GM12878 (cell line): Measurements from ENCODE around the gene CACNB3. TPM values are rescaled to one million over a fixed set of nuclear protein-coding genes. Genes with fewer than 3 reads are reported as not detected.

ENCODE experiments used
- ATAC-seq: fragments of 200-7000 bp; cut with Tn5 transposase; 3 replicates; pipeline ENCODE4 v1.9.1; 2020; ENCODE audit warnings: mild to moderate bottlenecking, moderate library complexity
- BruUV-seq: library from RNA; stranded (reverse); fragments of 400-500 nt; replicated peaks from 2 replicates; lab custom pipeline; 2021; lab: Mats Ljungman, UMichigan
- CTCF ChIA-PET: fragments of 300-600 bp; sonication (Branson Sonifier 250); formaldehyde crosslinking; extraction: SDS; loops from one replicate; lab custom pipeline; 2021; ENCODE audit warnings: inconsistent platforms; lab: Yijun Ruan, JAX
- POLR2A ChIA-PET: fragments of 350-600 bp; formaldehyde crosslinking; extraction: SDS; loops from one replicate; lab custom pipeline; 2021; ENCODE audit warnings: inconsistent platforms; lab: Charles Lee
- RAD21 ChIA-PET: fragments of 300-600 bp; sonication (Branson Sonifier 250); formaldehyde crosslinking; loops from one replicate; lab custom pipeline; 2023; ENCODE audit warnings: antibody characterized with exemption; ENCODE audit not compliant: unreplicated experiment; lab: Charles Lee
- SMC1A ChIA-PET: fragments of 300-600 bp; sonication (Branson Sonifier 250); formaldehyde crosslinking; loops from one replicate; lab custom pipeline; 2023; ENCODE audit not compliant: unreplicated experiment, uncharacterized antibody; lab: Charles Lee
- DNase-seq: peaks from one replicate; pipeline ENCODE4 v3.0.0-alpha.2; 2011; ENCODE audit warnings: low read depth, low spot score
- FAIRE-seq: peaks from 3 replicates; lab custom pipeline; 2011; peaks lifted over from hg19 to GRCh38; lab: Jason Lieb, UNC
- H2AFZ ChIP-seq: 2 replicates; pipeline ENCODE4 v1.6.0; 2011; ENCODE audit warnings: low read depth, low read length, control low read depth; ENCODE audit not compliant: control insufficient read depth
- H3K27ac ChIP-seq: 2 replicates; pipeline ENCODE4 v1.5.1; 2011; ENCODE audit warnings: control low read depth; ENCODE audit not compliant: control insufficient read depth, insufficient read depth
- H3K27me3 ChIP-seq, 2 experiments: replicated peaks in 1 of 2; 2 replicates each; pipeline versions ENCODE4 v1.6.0 to v1.6.1; 2011; ENCODE audit warnings: low read length in 1 of 2; ENCODE audit not compliant: control insufficient read depth in 2 of 2, insufficient read depth in 2 of 2
- H3K36me3 ChIP-seq, 2 experiments: 2 replicates each; pipeline ENCODE4 v1.5.1; 2011; ENCODE audit warnings: low read length in 1 of 2; ENCODE audit not compliant: control insufficient read depth in 2 of 2, insufficient read depth in 2 of 2
- H3K4me1 ChIP-seq: 2 replicates; pipeline ENCODE4 v1.6.1; 2011; ENCODE audit warnings: mild to moderate bottlenecking, low read length, moderate library complexity, mixed read lengths; ENCODE audit not compliant: control insufficient read depth, insufficient read depth
- H3K4me2 ChIP-seq: 2 replicates; pipeline ENCODE4 v1.6.0; 2011; ENCODE audit warnings: control low read depth; ENCODE audit not compliant: control insufficient read depth, insufficient read depth
- H3K4me3 ChIP-seq: fragments of 200-600 bp; sonication (generic); 2 replicates; pipeline ENCODE4 v1.5.1; 2016
- H3K79me2 ChIP-seq: 2 replicates; pipeline ENCODE4 v1.6.0; 2011; ENCODE audit warnings: low read length; ENCODE audit not compliant: control insufficient read depth, insufficient read depth
- H3K9ac ChIP-seq: 2 replicates; pipeline ENCODE4 v1.8.0; 2011; ENCODE audit warnings: low read length, control low read depth, mixed read lengths; ENCODE audit not compliant: control insufficient read depth, insufficient read depth
- H3K9me3 ChIP-seq: replicated peaks from 3 replicates; pipeline ENCODE4 v1.5.1; 2011; ENCODE audit warnings: mild to moderate bottlenecking, low read length; ENCODE audit not compliant: control insufficient read depth, insufficient read depth
- H4K20me1 ChIP-seq: 2 replicates; pipeline ENCODE4 v1.6.0; 2011; ENCODE audit not compliant: control insufficient read depth, insufficient read depth
- CHD4 ChIP-seq: fragments of 200-600 bp; sonication (generic); IDR thresholded peaks from 2 replicates; pipeline ENCODE4 v1.6.1; 2016; ENCODE audit warnings: mild to moderate bottlenecking
- EGR1 ChIP-seq, 2 experiments: IDR thresholded peaks; 1 replicate in 1 of 2; 2 replicates in 1 of 2; pipeline ENCODE4 v1.6.1; 2011 to 2012; ENCODE audit warnings: low read depth in 2 of 2, low read length in 2 of 2, borderline replicate concordance in 1 of 2, mild to moderate bottlenecking in 1 of 2, moderate library complexity in 1 of 2
- MEF2B ChIP-seq: fragments of 450-650 bp; IDR thresholded peaks from 2 replicates; pipeline ENCODE4 v1.6.1; 2018; ENCODE audit warnings: mild to moderate bottlenecking, moderate library complexity; ENCODE audit not compliant: partially characterized antibody, poor library complexity, severe bottlenecking
- NBN ChIP-seq: fragments of 450-650 bp; IDR thresholded peaks from 2 replicates; pipeline ENCODE4 v1.6.1; 2016
- POLR2A ChIP-seq: IDR thresholded peaks from 2 replicates; pipeline ENCODE4 v1.6.1; 2011; ENCODE audit warnings: low read depth, mild to moderate bottlenecking, low read length
- SMARCA5 ChIP-seq: fragments of 450-650 bp; IDR thresholded peaks from 2 replicates; pipeline ENCODE4 v1.6.1; 2017; ENCODE audit warnings: mild to moderate bottlenecking
- SUZ12 ChIP-seq: fragments of 200-600 bp; sonication (generic); IDR thresholded peaks from one replicate; pipeline ENCODE4 v1.6.1; 2018; ENCODE audit warnings: antibody characterized with exemption, mild to moderate bottlenecking; ENCODE audit not compliant: unreplicated experiment
- TARDBP ChIP-seq: IDR thresholded peaks from 2 replicates; pipeline ENCODE4 v1.6.1; 2016; ENCODE audit warnings: borderline replicate concordance
- YY1 ChIP-seq: IDR thresholded peaks from 2 replicates; pipeline ENCODE4 v1.6.1; 2011; ENCODE audit warnings: low read depth, mild to moderate bottlenecking, low read length
- WGBS: methylation state at CpG from one replicate; pipeline ENCODE4 v1.1.6; 2016; ENCODE audit warnings: low lambda C conversion rate; ENCODE audit not compliant: insufficient replicate concordance, insufficient coverage; ENCODE audit errors: missing lambda C conversion rate; 5-methylcytosine and 5-hydroxymethylcytosine counted together
- in situ Hi-C: fragments of 300-500 bp; cut with MboI; formaldehyde crosslinking; loops from 9 replicates; pipeline ENCODE4 v1.14.3; 2018; ENCODE audit warnings: mixed read lengths
- intact Hi-C: fragments of 100-400 bp; cut with micrococcal nuclease; formaldehyde crosslinking; loops from one replicate; pipeline ENCODE4 v1.14.2; 2022; ENCODE audit not compliant: unreplicated experiment
- polyA plus RNA-seq, 11 experiments: library from polyadenylated mRNA; depleted of rRNA in 4 of 11; unstranded in 6 of 11; stranded (reverse) in 5 of 11; fragments of >200 nt; fragmentation: Nextera tagmentation in 4 of 11; fragmentation: Illumina TruSeq in 1 of 11; extraction: Ambion mirVana in 4 of 11; extraction: Trizol in 1 of 11; gene quantifications; 1 replicate in 1 of 11; 2 replicates in 10 of 11; pipeline versions ENCODE4 v1.2.1 to v1.2.3, GENCODE V29; 2011 to 2016; ENCODE audit warnings: inconsistent platforms in 2 of 11, missing spikeins in 2 of 11, low read depth in 1 of 11
- total RNA-seq, 4 experiments: library from RNA; depleted of rRNA in 3 of 4; stranded (reverse); fragments of >200 nt in 3 of 4; fragmentation: Illumina TruSeq in 1 of 4; extraction: Trizol in 1 of 4; gene quantifications; 2 replicates each; pipeline versions ENCODE4 v1.2.1 to v1.2.3, GENCODE V29; 2013 to 2021
- TF ChIP-seq, protein P1 (sequence below): fragments of 450-650 bp; IDR thresholded peaks from 2 replicates; pipeline ENCODE4 v1.6.1; 2017; ENCODE audit warnings: mild to moderate bottlenecking, moderate library complexity
- TF ChIP-seq, protein P2 (sequence below): fragments of 450-650 bp; IDR thresholded peaks from 2 replicates; pipeline ENCODE4 v1.6.1; 2018; ENCODE audit warnings: mild to moderate bottlenecking, low read depth, moderate library complexity; ENCODE audit not compliant: partially characterized antibody
- TF ChIP-seq, protein P3 (sequence below): fragments of 450-650 bp; IDR thresholded peaks from 2 replicates; pipeline ENCODE4 v1.6.1; 2017; ENCODE audit warnings: antibody characterized with exemption, mild to moderate bottlenecking, moderate library complexity

Gene CACNB3
- total and polyA plus RNA-seq, 10 of the 15 experiments (the other 5 are each of a cell fraction or from before 2014, with no cell fraction given) = 0.78 to 5.0 (median 1.7) TPM

DNA sequence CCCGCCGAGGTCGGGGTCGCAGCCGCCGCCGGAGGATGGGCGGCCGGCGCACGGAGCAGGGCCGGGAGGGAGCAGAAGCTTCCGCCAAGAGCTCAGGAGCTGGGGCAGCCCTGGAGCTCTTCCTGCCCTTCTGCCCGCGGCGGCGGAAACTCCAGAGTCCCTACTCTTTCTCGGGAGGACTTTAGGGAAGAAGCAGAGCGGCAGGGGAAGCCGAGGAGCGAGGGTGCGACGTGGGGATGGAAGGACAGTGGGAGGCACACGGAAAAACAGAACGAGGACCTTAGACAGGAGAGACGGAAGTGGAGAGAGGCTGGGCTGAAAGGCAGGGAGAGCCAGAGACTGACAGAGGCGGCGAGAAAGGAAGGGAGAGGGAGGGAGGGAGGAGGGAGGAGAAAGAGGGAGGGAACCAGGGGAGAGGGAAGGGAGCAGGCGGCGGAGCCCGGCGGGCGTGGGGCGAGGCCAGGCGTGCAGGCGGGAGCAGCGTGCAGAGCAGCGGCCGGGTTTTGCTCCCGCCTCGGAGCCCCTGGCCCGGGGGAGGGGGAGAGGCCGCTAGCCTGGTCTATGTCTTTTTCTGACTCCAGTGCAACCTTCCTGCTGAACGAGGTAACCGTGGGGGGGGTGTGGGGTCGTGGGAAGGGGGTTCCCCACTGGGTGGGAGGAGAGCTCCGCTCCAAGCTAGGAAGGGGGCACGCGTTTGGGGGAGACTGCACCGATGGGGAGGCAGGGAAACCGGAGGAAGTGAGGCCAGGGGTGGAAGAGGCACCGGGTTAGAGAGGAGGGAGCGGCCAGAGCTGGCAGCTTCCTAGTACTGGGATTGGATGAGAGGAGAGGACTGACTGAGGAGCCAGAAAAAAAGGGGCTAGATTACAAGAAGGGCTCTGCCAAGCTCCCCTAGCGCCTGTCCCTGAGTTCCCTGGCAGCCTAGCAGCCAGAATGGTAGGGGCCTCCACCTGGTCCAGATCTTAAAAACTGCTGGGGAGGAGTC, 2.9 kb upstream of the CACNB3 start:
- no TSS peak for BruUV-seq
- ChIA-PET RAD21 (interaction anchor here (0.5 to 2.3 kb wide), 6 partner anchors 16 to 282 kb away, joined by 3 to 13 read pairs (median 4); partner anchors contain the start of gene DDX23), SMC1A (interaction anchor here (0.7 to 1.6 kb wide), 9 partner anchors 20 to 190 kb away, joined by 3 to 5 read pairs (median 4); partner anchors contain the start of genes ADCY6 and DDX23), CTCF (interaction anchor here (0.6 to 5.7 kb wide), 44 partner anchors 9 to 642 kb away, joined by 3 to 58 read pairs (median 4); partner anchors contain the start of genes ADCY6, ARF3, CCNT1 and DDX23), POLR2A (interaction anchor here (0.5 to 2.9 kb wide), 6 partner anchors 24 to 329 kb away, joined by 3 to 13 read pairs (median 4); partner anchors contain the start of genes DDX23 and RND1)
- FAIRE-seq = peak; percentile 75
- no peaks in the 10 kb centered on the region for H3K36me3 ChIP-seq
- peak; percentile 51 for ATAC-seq
- peaks cover 7% of the 10 kb centered on the region for H3K4me1 ChIP-seq
- no peak for DNase-seq
- H2AFZ ChIP-seq = peak overlapping the region; percentile 95
- in situ Hi-C loops = no loop called here
- peaks cover 3% of the 10 kb centered on the region in 2 experiments; a peak in 3 of 4 replicates for H3K27me3 ChIP-seq
- no peaks in the 10 kb centered on the region for H4K20me1 ChIP-seq
- peak overlapping the region; percentile 92 for H3K4me2 ChIP-seq
- no peak overlapping the region for H3K27ac ChIP-seq
- peak overlapping the region; percentile 69; the same call in 1 of the 2 replicates for H3K9ac ChIP-seq
- WGBS = 3% methylated on average over 47 of the region's 54 CpGs
- no peaks in the 10 kb centered on the region for H3K9me3 ChIP-seq
- intact Hi-C loops = no loop called here
- no peaks in the 10 kb centered on the region for H3K79me2 ChIP-seq
- peak overlapping the region; percentile 66 for H3K4me3 ChIP-seq
- TF ChIP-seq, protein P1, sequence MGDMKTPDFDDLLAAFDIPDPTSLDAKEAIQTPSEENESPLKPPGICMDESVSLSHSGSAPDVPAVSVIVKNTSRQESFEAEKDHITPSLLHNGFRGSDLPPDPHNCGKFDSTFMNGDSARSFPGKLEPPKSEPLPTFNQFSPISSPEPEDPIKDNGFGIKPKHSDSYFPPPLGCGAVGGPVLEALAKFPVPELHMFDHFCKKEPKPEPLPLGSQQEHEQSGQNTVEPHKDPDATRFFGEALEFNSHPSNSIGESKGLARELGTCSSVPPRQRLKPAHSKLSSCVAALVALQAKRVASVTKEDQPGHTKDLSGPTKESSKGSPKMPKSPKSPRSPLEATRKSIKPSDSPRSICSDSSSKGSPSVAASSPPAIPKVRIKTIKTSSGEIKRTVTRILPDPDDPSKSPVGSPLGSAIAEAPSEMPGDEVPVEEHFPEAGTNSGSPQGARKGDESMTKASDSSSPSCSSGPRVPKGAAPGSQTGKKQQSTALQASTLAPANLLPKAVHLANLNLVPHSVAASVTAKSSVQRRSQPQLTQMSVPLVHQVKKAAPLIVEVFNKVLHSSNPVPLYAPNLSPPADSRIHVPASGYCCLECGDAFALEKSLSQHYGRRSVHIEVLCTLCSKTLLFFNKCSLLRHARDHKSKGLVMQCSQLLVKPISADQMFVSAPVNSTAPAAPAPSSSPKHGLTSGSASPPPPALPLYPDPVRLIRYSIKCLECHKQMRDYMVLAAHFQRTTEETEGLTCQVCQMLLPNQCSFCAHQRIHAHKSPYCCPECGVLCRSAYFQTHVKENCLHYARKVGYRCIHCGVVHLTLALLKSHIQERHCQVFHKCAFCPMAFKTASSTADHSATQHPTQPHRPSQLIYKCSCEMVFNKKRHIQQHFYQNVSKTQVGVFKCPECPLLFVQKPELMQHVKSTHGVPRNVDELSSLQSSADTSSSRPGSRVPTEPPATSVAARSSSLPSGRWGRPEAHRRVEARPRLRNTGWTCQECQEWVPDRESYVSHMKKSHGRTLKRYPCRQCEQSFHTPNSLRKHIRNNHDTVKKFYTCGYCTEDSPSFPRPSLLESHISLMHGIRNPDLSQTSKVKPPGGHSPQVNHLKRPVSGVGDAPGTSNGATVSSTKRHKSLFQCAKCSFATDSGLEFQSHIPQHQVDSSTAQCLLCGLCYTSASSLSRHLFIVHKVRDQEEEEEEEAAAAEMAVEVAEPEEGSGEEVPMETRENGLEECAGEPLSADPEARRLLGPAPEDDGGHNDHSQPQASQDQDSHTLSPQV = no peak
- TF ChIP-seq SUZ12 (no peak), NBN (peak; percentile 84; the same call in 1 of the 2 replicates), SMARCA5 (no peak), CHD4 (no peak), POLR2A (peak; percentile 2; the same call in 1 of the 2 replicates), TARDBP (no peak), YY1 (no peak), EGR1 (IDR thresholded peaks at IDR 0.05; ENCODE audit: borderline replicate concordance in 1 of 2, low read depth in 2 of 2, low read length in 2 of 2) (no peak), MEF2B (no peak)
- TF ChIP-seq, protein P2, sequence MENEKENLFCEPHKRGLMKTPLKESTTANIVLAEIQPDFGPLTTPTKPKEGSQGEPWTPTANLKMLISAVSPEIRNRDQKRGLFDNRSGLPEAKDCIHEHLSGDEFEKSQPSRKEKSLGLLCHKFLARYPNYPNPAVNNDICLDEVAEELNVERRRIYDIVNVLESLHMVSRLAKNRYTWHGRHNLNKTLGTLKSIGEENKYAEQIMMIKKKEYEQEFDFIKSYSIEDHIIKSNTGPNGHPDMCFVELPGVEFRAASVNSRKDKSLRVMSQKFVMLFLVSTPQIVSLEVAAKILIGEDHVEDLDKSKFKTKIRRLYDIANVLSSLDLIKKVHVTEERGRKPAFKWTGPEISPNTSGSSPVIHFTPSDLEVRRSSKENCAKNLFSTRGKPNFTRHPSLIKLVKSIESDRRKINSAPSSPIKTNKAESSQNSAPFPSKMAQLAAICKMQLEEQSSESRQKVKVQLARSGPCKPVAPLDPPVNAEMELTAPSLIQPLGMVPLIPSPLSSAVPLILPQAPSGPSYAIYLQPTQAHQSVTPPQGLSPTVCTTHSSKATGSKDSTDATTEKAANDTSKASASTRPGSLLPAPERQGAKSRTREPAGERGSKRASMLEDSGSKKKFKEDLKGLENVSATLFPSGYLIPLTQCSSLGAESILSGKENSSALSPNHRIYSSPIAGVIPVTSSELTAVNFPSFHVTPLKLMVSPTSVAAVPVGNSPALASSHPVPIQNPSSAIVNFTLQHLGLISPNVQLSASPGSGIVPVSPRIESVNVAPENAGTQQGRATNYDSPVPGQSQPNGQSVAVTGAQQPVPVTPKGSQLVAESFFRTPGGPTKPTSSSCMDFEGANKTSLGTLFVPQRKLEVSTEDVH = no peak
- TF ChIP-seq, protein P3, sequence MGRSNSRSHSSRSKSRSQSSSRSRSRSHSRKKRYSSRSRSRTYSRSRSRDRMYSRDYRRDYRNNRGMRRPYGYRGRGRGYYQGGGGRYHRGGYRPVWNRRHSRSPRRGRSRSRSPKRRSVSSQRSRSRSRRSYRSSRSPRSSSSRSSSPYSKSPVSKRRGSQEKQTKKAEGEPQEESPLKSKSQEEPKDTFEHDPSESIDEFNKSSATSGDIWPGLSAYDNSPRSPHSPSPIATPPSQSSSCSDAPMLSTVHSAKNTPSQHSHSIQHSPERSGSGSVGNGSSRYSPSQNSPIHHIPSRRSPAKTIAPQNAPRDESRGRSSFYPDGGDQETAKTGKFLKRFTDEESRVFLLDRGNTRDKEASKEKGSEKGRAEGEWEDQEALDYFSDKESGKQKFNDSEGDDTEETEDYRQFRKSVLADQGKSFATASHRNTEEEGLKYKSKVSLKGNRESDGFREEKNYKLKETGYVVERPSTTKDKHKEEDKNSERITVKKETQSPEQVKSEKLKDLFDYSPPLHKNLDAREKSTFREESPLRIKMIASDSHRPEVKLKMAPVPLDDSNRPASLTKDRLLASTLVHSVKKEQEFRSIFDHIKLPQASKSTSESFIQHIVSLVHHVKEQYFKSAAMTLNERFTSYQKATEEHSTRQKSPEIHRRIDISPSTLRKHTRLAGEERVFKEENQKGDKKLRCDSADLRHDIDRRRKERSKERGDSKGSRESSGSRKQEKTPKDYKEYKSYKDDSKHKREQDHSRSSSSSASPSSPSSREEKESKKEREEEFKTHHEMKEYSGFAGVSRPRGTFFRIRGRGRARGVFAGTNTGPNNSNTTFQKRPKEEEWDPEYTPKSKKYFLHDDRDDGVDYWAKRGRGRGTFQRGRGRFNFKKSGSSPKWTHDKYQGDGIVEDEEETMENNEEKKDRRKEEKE = no peak
